NCI-H2081 treated with DMSO at 0.1 percent for 48 hours (cell line): Measurements from ENCODE around the gene NTM.
"Not testable (repeated sequence)": the region's sequence is repeated elsewhere in the genome, so short reads cannot be mapped to it uniquely, and the experiment has no call there.

ENCODE experiments used
- DNase-seq: peaks from one replicate; lab custom pipeline; 2025; lab: John Stamatoyannopoulos, UW

The NTM gene

GRCh38 chr11:131669401-131669780 is 299.0 kb downstream of the NTM start:
- DNase-seq, result no peak

- no peak for DNase-seq
Measured at GRCh38 chr11:131670876-131671275, 300.5 kb downstream of the NTM start.

GRCh38 chr11:131671320-131671719 is 300.9 kb downstream of the NTM start:
- no peak for DNase-seq

GRCh38 chr11:131671734-131672133 is 301.3 kb downstream of the NTM start:
- no peak for DNase-seq

- no peak for DNase-seq
Measured at GRCh38 chr11:131672191-131672590, 301.8 kb downstream of the NTM start.

GRCh38 chr11:131674051-131674755 is 303.8 kb downstream of the NTM start:
- DNase-seq, result no peak

- no peak for DNase-seq
Measured at GRCh38 chr11:131675121-131675888, 304.9 kb downstream of the NTM start.

- DNase-seq, result no peak
Measured at GRCh38 chr11:131677828-131678470, 307.5 kb downstream of the NTM start.

- DNase-seq, result no peak
Measured at GRCh38 chr11:131678658-131679340, 308.4 kb downstream of the NTM start.

GRCh38 chr11:131680448-131680847 is 310.0 kb downstream of the NTM start:
- not testable (repeated sequence) for DNase-seq

- no peak for DNase-seq
Measured at GRCh38 chr11:131681920-131682319, 311.5 kb downstream of the NTM start.

- no peak for DNase-seq
Measured at GRCh38 chr11:131682373-131683015, 312.1 kb downstream of the NTM start.

- DNase-seq, result no peak
Measured at GRCh38 chr11:131683131-131683530, 312.7 kb downstream of the NTM start.

GRCh38 chr11:131683666-131684065 is 313.3 kb downstream of the NTM start:
- no peak for DNase-seq

GRCh38 chr11:131684111-131685060 is 314.0 kb downstream of the NTM start:
- no peak for DNase-seq

- no peak for DNase-seq
Measured at GRCh38 chr11:131685206-131685605, 314.8 kb downstream of the NTM start.

- DNase-seq, result no peak
Measured at GRCh38 chr11:131685906-131686305, 315.5 kb downstream of the NTM start.

- DNase-seq, result no peak
Measured at GRCh38 chr11:131686836-131687235, 316.4 kb downstream of the NTM start.

- DNase-seq, result no peak
Measured at GRCh38 chr11:131687291-131688047, 317.1 kb downstream of the NTM start.
